Testis (tissue), 3 donors: Measurements from ENCODE around the gene CACNA1I. TPM values are rescaled to one million over a fixed set of nuclear protein-coding genes. Genes with fewer than 3 reads are reported as not detected.

ENCODE experiments used
- DNase-seq: peaks from one replicate; pipeline ENCODE4 v3.0.0-alpha.2; 2019
- H3K27ac ChIP-seq, 2 donors: fragments of 200-600 bp; sonication (generic); one replicate each; pipeline ENCODE4 v1.5.1; 2019
- H3K27me3 ChIP-seq: fragments of 200-600 bp; sonication (generic); one replicate; pipeline ENCODE4 v1.5.1; 2019
- H3K36me3 ChIP-seq: fragments of 200-600 bp; sonication (generic); one replicate; pipeline ENCODE4 v1.5.1; 2017; ENCODE audit warnings: low read depth; ENCODE audit errors: missing control alignments
- H3K4me1 ChIP-seq: fragments of 200-600 bp; sonication (generic); one replicate; pipeline ENCODE4 v1.5.1; 2019
- H3K4me3 ChIP-seq, 2 donors: fragments of 200-600 bp; sonication (generic); one replicate each; pipeline ENCODE4 v1.5.1; 2017 to 2019
- H3K9me3 ChIP-seq: fragments of 200-600 bp; sonication (generic); one replicate; pipeline ENCODE4 v1.5.1; 2017
- CTCF ChIP-seq, 3 experiments: fragments of 450-650 bp in 2 of 3; fragments of 200-600 bp in 1 of 3; sonication (generic) in 1 of 3; IDR thresholded peaks; one replicate each; pipeline ENCODE4 v1.5.1; 2016 to 2019; ENCODE audit warnings: antibody characterized with exemption in 3 of 3, mild to moderate bottlenecking in 2 of 3, moderate library complexity in 1 of 3
- POLR2A ChIP-seq: fragments of 450-650 bp; IDR thresholded peaks from one replicate; pipeline ENCODE4 v1.6.1; 2017; ENCODE audit warnings: antibody characterized with exemption, mild to moderate bottlenecking, moderate library complexity
- WGBS, 2 donors: methylation state at CpG; one replicate each; pipeline ENCODE4 v1.1.5; 2018; 5-methylcytosine and 5-hydroxymethylcytosine counted together
- intact Hi-C: fragments of 100-400 bp; cut with DNase I; formaldehyde crosslinking; loops from one replicate; pipeline ENCODE4 v1.15.1; 2023; ENCODE audit warnings: low total_unique reads
- polyA plus RNA-seq: library from polyadenylated mRNA; stranded (reverse); fragments of 350-450 nt; fragmentation: Illumina TruSeq; extraction: RNeasy Lipid Tissue Mini Kit (QIAGEN cat#74804); gene quantifications from one replicate; pipeline ENCODE4 v1.2.3, GENCODE V29; 2014; ENCODE audit warnings: low read depth, low replicate concordance; ENCODE audit not compliant: insufficient read depth
- total RNA-seq, 2 donors: library from RNA; depleted of rRNA; stranded (reverse); fragments of >200 nt; gene quantifications; one replicate each; pipeline ENCODE4 v1.2.3, GENCODE V29; 2016

Gene CACNA1I
- total and polyA plus RNA-seq, 3 donors from 2014 or later, result 1.3 to 2.0 (median 1.7) TPM

GRCh38 chr22:39735776-39736175 lies 165.2 kb downstream of the CACNA1I start:
- DNase-seq, result no peak
- H3K4me1 ChIP-seq, result no peaks in the 10 kb centered on the region
- no peak overlapping the region for H3K4me3 ChIP-seq
- no peaks in the 10 kb centered on the region for H3K27me3 ChIP-seq
- TF ChIP-seq POLR2A, result no peak
- TF ChIP-seq CTCF (IDR thresholded peaks at IDR 0.05), result no peak
- H3K27ac ChIP-seq, result no peak overlapping the region
- 92% methylated on average over 10 of the region's 10 CpGs for WGBS, 2 donors
- no peaks in the 10 kb centered on the region for H3K36me3 ChIP-seq
- H3K9me3 ChIP-seq, result no peaks in the 10 kb centered on the region
- intact Hi-C loops, result no loop called here

- TF ChIP-seq POLR2A, result no peak
- H3K36me3 ChIP-seq, result no peaks in the 10 kb centered on the region
- no peak overlapping the region for H3K27ac ChIP-seq
- H3K9me3 ChIP-seq, result no peaks in the 10 kb centered on the region
- WGBS, 2 donors, result 95 to 96% methylated on average over 1 of the region's 1 CpG
- no peak for DNase-seq
- H3K4me3 ChIP-seq, result no peak overlapping the region
- H3K27me3 ChIP-seq, result no peaks in the 10 kb centered on the region
- no peaks in the 10 kb centered on the region for H3K4me1 ChIP-seq
- intact Hi-C loops, result no loop called here
Measured at GRCh38 chr22:39738746-39739145, 168.2 kb downstream of the CACNA1I start.

Other genes with a start within 250 kb of the CACNA1I start
- gene SYNGR1, start 220.8 kb upstream of the CACNA1I start, total RNA-seq, result 10 to 100 TPM; 20.4 to 32.5 TPM
- gene SYNGR1, start 220.8 kb upstream of the CACNA1I start, polyA plus RNA-seq, result 46.8 TPM
- 10 to 100 TPM; 29.8 to 35.7 TPM for gene TAB1, start 171.0 kb upstream of the CACNA1I start, total RNA-seq
- gene TAB1, start 171.0 kb upstream of the CACNA1I start, polyA plus RNA-seq, result 21.9 TPM
- gene MGAT3, start 113.7 kb upstream of the CACNA1I start, total RNA-seq, result 1 to 10 TPM; 4.6 to 6.4 TPM
- gene MGAT3, start 113.7 kb upstream of the CACNA1I start, polyA plus RNA-seq, result 9.7 TPM
- 100 to 1,000 TPM in 1 of 2 donors, 10 to 100 TPM in 1; 60.6 to 120 TPM for gene MIEF1, start 68.5 kb upstream of the CACNA1I start, total RNA-seq
- 78.2 TPM for gene MIEF1, start 68.5 kb upstream of the CACNA1I start, polyA plus RNA-seq
- 100 to 1,000 TPM; 192 to 228 TPM for gene ATF4, start 50.2 kb upstream of the CACNA1I start, total RNA-seq
- gene ATF4, start 50.2 kb upstream of the CACNA1I start, polyA plus RNA-seq, result 227 TPM
- 100 to 1,000 TPM; 156 to 158 TPM for gene RPS19BP1, start 38.0 kb upstream of the CACNA1I start, total RNA-seq
- gene RPS19BP1, start 38.0 kb upstream of the CACNA1I start, polyA plus RNA-seq, result 97.7 TPM